Immature natural killer cell (primary cell): ENCODE data around the gene RPS23. TPM values are rescaled to one million over a fixed set of nuclear protein-coding genes. Genes with fewer than 3 reads are reported as not detected.
A peak's percentile ranks its signal among the peaks of the same experiment; 100 is the strongest.

Source experiments
- DNase-seq, 3 donors: peaks; one replicate each; pipeline ENCODE4 v3.0.0; 2022; ENCODE audit warnings: mixed read lengths in 1 of 3
- H3K27ac Mint-ChIP-seq, 6 donors: one replicate each; pipeline ENCODE4 v1.8.0; 2020; ENCODE audit warnings: mixed read lengths in 6 of 6, mild to moderate bottlenecking in 5 of 6, inconsistent platforms in 4 of 6, moderate library complexity in 3 of 6
- H3K27me3 Mint-ChIP-seq, 3 donors: one replicate each; pipeline ENCODE4 v1.8.0; 2020 to 2021; ENCODE audit warnings: low read depth in 3 of 3, mild to moderate bottlenecking in 3 of 3, mixed read lengths in 3 of 3, moderate library complexity in 3 of 3, inconsistent platforms in 1 of 3
- H3K36me3 Mint-ChIP-seq, 3 donors: one replicate each; pipeline ENCODE4 v1.8.0; 2020; ENCODE audit warnings: mixed read lengths in 3 of 3, inconsistent platforms in 2 of 3, mild to moderate bottlenecking in 2 of 3
- H3K4me1 Mint-ChIP-seq, 2 donors: one replicate each; pipeline ENCODE4 v1.8.0; 2020; ENCODE audit warnings: inconsistent platforms in 2 of 2, mild to moderate bottlenecking in 2 of 2, mixed read lengths in 2 of 2, moderate library complexity in 1 of 2
- H3K4me3 Mint-ChIP-seq, 5 donors: one replicate each; pipeline ENCODE4 v1.8.0; 2020; ENCODE audit warnings: mild to moderate bottlenecking in 5 of 5, mixed read lengths in 5 of 5, inconsistent platforms in 3 of 5, moderate library complexity in 3 of 5
- H3K9me3 Mint-ChIP-seq, 6 donors: one replicate each; pipeline ENCODE4 v1.8.0; 2020; ENCODE audit warnings: mild to moderate bottlenecking in 6 of 6, mixed read lengths in 6 of 6, inconsistent platforms in 4 of 6, moderate library complexity in 3 of 6
- polyA plus RNA-seq, 3 donors: library from polyadenylated mRNA; unstranded; fragments of 300-500 nt; fragmentation: Illumina TruSeq; gene quantifications; one replicate each; pipeline ENCODE4 v1.2.3, GENCODE V29; 2021

The RPS23 gene
- polyA plus RNA-seq, 3 donors from 2014 or later, result 1,212 to 1,948 (median 1,346) TPM

GRCh38 chr5:82306151-82306550, 28.0 kb upstream of the RPS23 start:
- H3K27me3 Mint-ChIP-seq, result peaks cover 0 to 5% (median 1%) of the 10 kb centered on the region in 3 donors

DNA sequence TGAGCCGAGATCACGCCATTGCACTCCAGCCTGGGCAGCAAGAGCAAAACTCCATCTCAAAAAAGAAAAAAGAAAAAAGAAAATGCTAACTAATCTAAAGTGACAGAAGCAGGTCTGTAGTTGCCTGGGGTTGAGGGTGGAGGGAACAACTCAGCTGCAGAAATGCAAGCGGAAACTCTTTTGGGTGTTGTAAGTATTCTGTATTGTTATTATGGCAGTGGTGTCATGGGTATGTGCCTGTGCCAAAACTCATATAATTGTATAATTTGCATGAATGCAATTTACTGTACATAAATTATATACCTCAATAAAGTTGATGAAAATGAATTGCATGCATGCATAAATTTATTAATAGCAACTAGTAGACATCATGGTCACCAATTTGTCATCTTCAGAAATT, 23.0 kb upstream of the RPS23 start:
- peaks cover 0 to 3% (median 0%) of the 10 kb centered on the region in 3 donors for H3K27me3 Mint-ChIP-seq
- H3K36me3 Mint-ChIP-seq, result peaks cover 0 to 6% (median 4%) of the 10 kb centered on the region in 3 donors
- H3K27ac Mint-ChIP-seq, result no peak overlapping the region
- no peak overlapping the region for H3K4me3 Mint-ChIP-seq
- H3K4me1 Mint-ChIP-seq, result no peaks in the 10 kb centered on the region
- H3K9me3 Mint-ChIP-seq, result peaks cover 0 to 4% (median 0%) of the 10 kb centered on the region in 6 donors
- DNase-seq, result no peak

More at GRCh38 chr5:82306151-82306550, 28.0 kb upstream of the RPS23 start:
- Mint-ChIP-seq H3K4me1 (no peaks in the 10 kb centered on the region), H3K36me3 (peaks cover 6 to 29% (median 17%) of the 10 kb centered on the region in 3 donors), H3K27ac (no peak overlapping the region), H3K9me3 (no peaks in the 10 kb centered on the region), H3K4me3 (no peak overlapping the region)
- no peak for DNase-seq

- DNase-seq, result no peak
- no peak overlapping the region for H3K27ac Mint-ChIP-seq
- peaks cover 0 to 2% (median 0%) of the 10 kb centered on the region in 3 donors for H3K27me3 Mint-ChIP-seq
- peaks cover 0 to 5% of the 10 kb centered on the region in 2 donors for H3K4me1 Mint-ChIP-seq
- peaks cover 0 to 4% (median 0%) of the 10 kb centered on the region in 6 donors for H3K9me3 Mint-ChIP-seq
- H3K4me3 Mint-ChIP-seq, result no peak overlapping the region
- H3K36me3 Mint-ChIP-seq, result no peaks in the 10 kb centered on the region
Measured at GRCh38 chr5:82298668-82299067, 20.5 kb upstream of the RPS23 start.

- Mint-ChIP-seq H3K27ac (no peak overlapping the region), H3K4me1 (peaks cover 0 to 5% of the 10 kb centered on the region in 2 donors), H3K4me3 (no peak overlapping the region), H3K36me3 (no peaks in the 10 kb centered on the region), H3K27me3 (peaks cover 0 to 2% (median 0%) of the 10 kb centered on the region in 3 donors), H3K9me3 (peaks cover 0 to 4% (median 0%) of the 10 kb centered on the region in 6 donors)
- no peak for DNase-seq
Measured at GRCh38 chr5:82297711-82298110, 19.6 kb upstream of the RPS23 start.

DNA sequence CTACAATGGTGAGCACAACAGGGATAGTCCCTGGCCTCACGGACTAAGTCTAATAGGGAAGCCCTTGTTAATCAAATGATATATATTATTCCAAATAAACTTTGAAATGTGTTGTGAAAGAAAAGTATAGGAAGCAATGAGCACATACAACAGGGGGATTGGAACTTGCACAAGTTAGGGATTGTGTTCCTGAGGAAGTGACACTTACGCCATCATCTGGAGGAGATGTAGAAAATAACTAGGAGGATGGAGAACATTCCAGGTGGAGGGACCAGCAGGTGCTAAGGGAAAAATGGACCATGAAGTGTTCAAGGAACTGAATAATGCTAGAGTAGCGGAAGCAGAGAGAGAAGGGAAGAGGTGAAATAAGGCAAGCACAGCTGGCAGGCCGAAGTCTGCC, 18.8 kb upstream of the RPS23 start:
- H3K27ac Mint-ChIP-seq, result no peak overlapping the region
- peaks cover 0 to 2% (median 0%) of the 10 kb centered on the region in 3 donors for H3K27me3 Mint-ChIP-seq
- no peak overlapping the region for H3K4me3 Mint-ChIP-seq
- no peaks in the 10 kb centered on the region for H3K36me3 Mint-ChIP-seq
- H3K4me1 Mint-ChIP-seq, result peaks cover 0 to 5% of the 10 kb centered on the region in 2 donors
- peaks cover 0 to 4% (median 0%) of the 10 kb centered on the region in 6 donors for H3K9me3 Mint-ChIP-seq
- no peak for DNase-seq

- Mint-ChIP-seq H3K27me3 (peaks cover 0 to 2% (median 0%) of the 10 kb centered on the region in 3 donors), H3K4me3 (no peak overlapping the region), H3K4me1 (peaks cover 0 to 5% of the 10 kb centered on the region in 2 donors), H3K36me3 (no peaks in the 10 kb centered on the region), H3K9me3 (peaks cover 0 to 4% (median 0%) of the 10 kb centered on the region in 6 donors), H3K27ac (no peak overlapping the region)
- no peak for DNase-seq
Measured at GRCh38 chr5:82295959-82296531, 17.9 kb upstream of the RPS23 start.

- Mint-ChIP-seq H3K4me1 (peaks cover 0 to 5% of the 10 kb centered on the region in 2 donors), H3K4me3 (no peak overlapping the region), H3K27ac (no peak overlapping the region), H3K27me3 (peaks cover 0 to 2% (median 0%) of the 10 kb centered on the region in 3 donors), H3K36me3 (no peaks in the 10 kb centered on the region), H3K9me3 (peaks cover 0 to 4% (median 0%) of the 10 kb centered on the region in 6 donors)
- no peak for DNase-seq
Measured at GRCh38 chr5:82295144-82295543, 17.0 kb upstream of the RPS23 start.

DNA sequence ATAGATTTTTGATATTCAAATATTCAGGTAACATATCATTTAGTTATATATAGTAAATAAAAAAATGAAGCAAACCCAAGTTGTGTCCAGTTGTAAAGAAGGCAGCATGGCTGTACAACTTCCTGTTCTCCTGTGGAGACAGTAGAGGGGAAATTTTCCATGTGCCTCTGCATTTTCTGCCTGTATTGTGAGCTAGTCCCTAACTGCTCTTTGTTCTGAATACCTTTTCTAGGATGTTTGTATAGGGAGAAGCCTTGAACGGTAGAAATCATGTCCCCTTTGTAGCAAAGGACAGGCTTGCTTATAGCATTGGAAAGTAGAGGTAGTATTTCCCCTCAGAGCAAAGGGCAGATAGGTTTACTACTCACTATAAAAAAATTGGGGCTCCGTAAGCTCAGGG, 13.3 kb upstream of the RPS23 start:
- Mint-ChIP-seq H3K9me3 (peaks cover 0 to under 1% (median 0%) of the 10 kb centered on the region in 6 donors), H3K27ac (no peak overlapping the region), H3K4me3 (no peak overlapping the region), H3K27me3 (peaks cover 0 to 2% (median 0%) of the 10 kb centered on the region in 3 donors), H3K36me3 (no peaks in the 10 kb centered on the region), H3K4me1 (peaks cover 0 to 5% of the 10 kb centered on the region in 2 donors)
- no peak for DNase-seq

DNA sequence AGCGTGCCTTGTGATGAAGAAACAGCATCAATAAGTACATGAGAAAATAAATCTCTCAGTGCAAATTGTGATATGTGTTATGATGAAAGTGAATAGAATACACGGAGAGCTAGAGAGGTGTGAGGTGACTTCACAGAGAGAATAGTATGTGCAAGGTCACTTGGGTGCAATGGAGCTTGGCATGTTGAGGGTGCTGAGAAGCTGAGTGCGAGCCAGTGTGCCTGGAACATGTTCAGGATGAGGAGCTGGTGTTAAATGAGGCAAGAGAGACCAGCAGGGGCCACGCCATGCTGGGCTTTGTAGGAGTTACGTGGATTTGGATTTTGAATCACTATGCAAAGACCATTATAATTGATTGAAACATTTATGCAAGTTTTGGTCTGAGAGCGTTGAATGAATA, 12.8 kb upstream of the RPS23 start:
- Mint-ChIP-seq H3K9me3 (peaks cover 0 to 1% (median 0%) of the 10 kb centered on the region in 6 donors), H3K4me1 (peaks cover 0 to 5% of the 10 kb centered on the region in 2 donors), H3K4me3 (no peak overlapping the region), H3K27ac (no peak overlapping the region), H3K36me3 (no peaks in the 10 kb centered on the region), H3K27me3 (peaks cover 0 to 2% (median 0%) of the 10 kb centered on the region in 3 donors)
- DNase-seq, result no peak

DNA sequence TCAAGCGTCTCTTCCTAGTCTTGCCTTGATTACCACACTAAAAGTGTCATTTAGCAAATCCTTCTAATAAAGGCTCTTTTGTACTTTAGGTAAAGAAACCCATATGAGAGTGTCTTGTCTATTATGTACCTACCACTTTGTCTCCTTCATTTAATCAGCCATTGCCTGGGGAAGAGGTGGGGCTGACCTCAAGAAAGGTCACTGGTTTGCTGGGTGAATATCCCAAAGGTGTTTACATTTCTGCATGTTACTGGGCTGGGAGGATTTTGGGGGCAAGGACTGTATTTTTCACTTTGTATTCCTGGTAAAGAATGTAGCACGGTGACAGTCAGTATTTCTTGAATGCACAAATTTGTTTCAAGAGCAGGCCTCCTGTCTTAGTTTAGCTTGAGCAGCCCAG, 11.9 kb upstream of the RPS23 start:
- Mint-ChIP-seq H3K27ac (no peak overlapping the region), H3K4me1 (no peaks in the 10 kb centered on the region), H3K36me3 (no peaks in the 10 kb centered on the region), H3K9me3 (peaks cover 0 to 1% (median 0%) of the 10 kb centered on the region in 6 donors), H3K4me3 (no peak overlapping the region), H3K27me3 (peaks cover 0 to 2% (median 2%) of the 10 kb centered on the region in 3 donors)
- DNase-seq, result no peak

GRCh38 chr5:82287625-82288024, 9.5 kb upstream of the RPS23 start:
- DNase-seq, result no peak
- H3K27me3 Mint-ChIP-seq, result peaks cover 0 to 2% (median 0%) of the 10 kb centered on the region in 3 donors
- peaks cover 0 to 1% (median 0%) of the 10 kb centered on the region in 6 donors for H3K9me3 Mint-ChIP-seq
- H3K4me3 Mint-ChIP-seq, result no peak overlapping the region
- no peaks in the 10 kb centered on the region for H3K4me1 Mint-ChIP-seq
- H3K36me3 Mint-ChIP-seq, result no peaks in the 10 kb centered on the region
- H3K27ac Mint-ChIP-seq, result no peak overlapping the region

- peaks cover 0 to 2% (median 2%) of the 10 kb centered on the region in 3 donors for H3K27me3 Mint-ChIP-seq
- no peak overlapping the region for H3K4me3 Mint-ChIP-seq
- no peak overlapping the region for H3K27ac Mint-ChIP-seq
- DNase-seq, result no peak
- H3K4me1 Mint-ChIP-seq, result peaks cover 0 to 4% of the 10 kb centered on the region in 2 donors
- peaks cover 0 to 1% (median 0%) of the 10 kb centered on the region in 6 donors for H3K9me3 Mint-ChIP-seq
- no peaks in the 10 kb centered on the region for H3K36me3 Mint-ChIP-seq
Measured at GRCh38 chr5:82285206-82285605, 7.1 kb upstream of the RPS23 start.

DNA sequence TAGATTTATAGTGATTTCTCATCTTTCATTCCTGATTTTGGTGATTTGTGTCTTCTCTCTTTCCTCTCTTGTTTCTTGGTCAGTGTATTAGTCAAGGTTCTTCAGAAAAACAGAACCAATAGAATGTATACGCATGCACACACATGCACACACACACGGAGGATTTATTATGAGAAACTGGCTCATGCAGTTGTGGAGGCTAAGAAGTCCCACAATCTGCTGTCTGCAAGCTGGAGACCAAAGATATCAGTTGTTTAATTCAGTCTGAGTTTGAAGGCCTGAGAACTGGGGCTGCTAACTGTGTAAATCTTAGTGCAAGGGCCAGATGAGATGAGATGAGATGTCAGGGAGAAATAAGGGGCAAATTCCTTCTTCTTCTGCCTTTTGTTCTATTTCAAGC, 5.7 kb upstream of the RPS23 start:
- DNase-seq, result no peak
- H3K4me3 Mint-ChIP-seq, result no peak overlapping the region
- peaks cover 0 to 12% of the 10 kb centered on the region in 2 donors for H3K4me1 Mint-ChIP-seq
- H3K27ac Mint-ChIP-seq, result no peak overlapping the region
- peaks cover under 1 to 2% (median 2%) of the 10 kb centered on the region in 3 donors for H3K27me3 Mint-ChIP-seq
- H3K36me3 Mint-ChIP-seq, result no peaks in the 10 kb centered on the region
- peaks cover 0 to 1% (median 0%) of the 10 kb centered on the region in 6 donors for H3K9me3 Mint-ChIP-seq

DNA sequence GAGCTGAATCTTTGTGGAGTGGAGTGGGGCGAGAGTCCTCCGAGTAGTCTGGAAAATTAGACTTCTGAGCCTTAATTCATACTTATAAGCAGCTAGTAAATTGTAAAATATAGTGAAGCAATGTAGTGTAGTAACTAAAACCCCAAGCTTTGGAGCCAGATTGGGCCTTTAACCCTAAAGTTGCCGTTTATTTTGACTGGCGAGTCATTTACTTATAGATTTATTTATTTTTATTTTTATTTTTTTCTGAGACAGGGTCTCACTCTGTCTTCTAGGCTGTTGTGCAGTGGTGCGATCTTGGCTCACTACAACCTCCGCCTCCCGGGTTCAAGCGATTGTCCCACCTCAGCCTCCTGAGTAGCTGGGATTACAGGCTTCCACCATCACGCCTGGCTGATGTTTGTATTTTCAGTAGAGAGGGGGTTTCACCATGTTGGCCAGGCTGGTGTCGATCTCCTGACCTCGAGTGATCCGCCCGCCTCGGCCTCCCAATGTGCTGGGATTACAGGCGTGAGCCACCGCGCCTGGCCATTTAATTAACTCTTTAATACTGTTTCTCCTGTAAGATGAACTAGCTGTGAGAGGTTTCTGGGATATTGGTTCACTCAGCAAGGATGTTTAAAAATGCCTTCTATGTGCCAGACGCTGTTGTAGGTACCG, 687 bp upstream of the RPS23 start:
- H3K9me3 Mint-ChIP-seq, result no peaks in the 10 kb centered on the region
- peaks cover 11 to 24% (median 13%) of the 10 kb centered on the region in 3 donors for H3K36me3 Mint-ChIP-seq
- peaks cover 5 to 17% (median 9%) of the 10 kb centered on the region in 3 donors for H3K27me3 Mint-ChIP-seq
- H3K27ac Mint-ChIP-seq, result peak overlapping the region; percentile 90 to 99 (median 96)
- no peak for DNase-seq
- H3K4me3 Mint-ChIP-seq, result peak overlapping the region; percentile 93 to 100 (median 98)
- H3K4me1 Mint-ChIP-seq, result peaks cover 21 to 48% of the 10 kb centered on the region in 2 donors
